GM23338 (cell line): ENCODE results near the gene ERC1.

Source experiments
- CREB1 ChIP-seq: fragments of 250-450 bp; sonication (Bioruptor Pico); IDR thresholded peaks from 2 replicates; pipeline ENCODE4 v1.5.0; 2020; ENCODE audit warnings: low read depth, mild to moderate bottlenecking, moderate library complexity
- CTCF ChIP-seq, 2 experiments: fragments of 200-600 bp in 1 of 2; sonication (generic) in 1 of 2; conservative IDR thresholded peaks; 2 replicates each; pipeline versions ENCODE4 v1.5.1 to v1.6.1; 2016 to 2017; ENCODE audit warnings: antibody characterized with exemption in 2 of 2, low read depth in 2 of 2, mild to moderate bottlenecking in 2 of 2, moderate library complexity in 1 of 2
- EZH2 ChIP-seq: fragments of 200-600 bp; sonication (generic); IDR thresholded peaks from one replicate; pipeline ENCODE4 v1.8.0; 2017; ENCODE audit warnings: antibody characterized with exemption, mild to moderate bottlenecking, low read depth; ENCODE audit not compliant: unreplicated experiment
- EZH2phosphoT487 ChIP-seq: fragments of 200-600 bp; sonication (generic); IDR thresholded peaks from one replicate; pipeline ENCODE4 v1.8.1; 2018; ENCODE audit warnings: antibody characterized with exemption; ENCODE audit not compliant: unreplicated experiment
- JUNB ChIP-seq: IDR thresholded peaks from one replicate; pipeline ENCODE4 v1.6.1; 2016; ENCODE audit warnings: antibody characterized with exemption; ENCODE audit not compliant: unreplicated experiment
- NANOG ChIP-seq: IDR thresholded peaks from 2 replicates; pipeline ENCODE4 v1.6.1; 2016; ENCODE audit warnings: antibody characterized with exemption, borderline replicate concordance
- POLR2AphosphoS5 ChIP-seq: IDR thresholded peaks from 2 replicates; pipeline ENCODE4 v1.6.1; 2016; ENCODE audit warnings: antibody characterized with exemption, low read depth
- REST ChIP-seq: IDR thresholded peaks from one replicate; pipeline ENCODE4 v1.6.1; 2018; ENCODE audit warnings: antibody characterized with exemption; ENCODE audit not compliant: unreplicated experiment
- STAT1 ChIP-seq: IDR thresholded peaks from one replicate; pipeline ENCODE4 v1.6.1; 2016; ENCODE audit warnings: antibody characterized with exemption; ENCODE audit not compliant: unreplicated experiment
- ZNF114 ChIP-seq: fragments of 250-450 bp; sonication (Bioruptor Pico); IDR thresholded peaks from 2 replicates; pipeline ENCODE4 v1.5.0; 2020; ENCODE audit warnings: mild to moderate bottlenecking, moderate library complexity
- ZNF331 ChIP-seq: fragments of 250-450 bp; sonication (Bioruptor Pico); IDR thresholded peaks from 2 replicates; pipeline ENCODE4 v1.5.0; 2020; ENCODE audit warnings: low read depth, mild to moderate bottlenecking, moderate library complexity
- TF ChIP-seq, protein P1 (sequence below): IDR thresholded peaks from 2 replicates; pipeline ENCODE4 v1.6.1; 2016; ENCODE audit warnings: antibody characterized with exemption

DNA sequence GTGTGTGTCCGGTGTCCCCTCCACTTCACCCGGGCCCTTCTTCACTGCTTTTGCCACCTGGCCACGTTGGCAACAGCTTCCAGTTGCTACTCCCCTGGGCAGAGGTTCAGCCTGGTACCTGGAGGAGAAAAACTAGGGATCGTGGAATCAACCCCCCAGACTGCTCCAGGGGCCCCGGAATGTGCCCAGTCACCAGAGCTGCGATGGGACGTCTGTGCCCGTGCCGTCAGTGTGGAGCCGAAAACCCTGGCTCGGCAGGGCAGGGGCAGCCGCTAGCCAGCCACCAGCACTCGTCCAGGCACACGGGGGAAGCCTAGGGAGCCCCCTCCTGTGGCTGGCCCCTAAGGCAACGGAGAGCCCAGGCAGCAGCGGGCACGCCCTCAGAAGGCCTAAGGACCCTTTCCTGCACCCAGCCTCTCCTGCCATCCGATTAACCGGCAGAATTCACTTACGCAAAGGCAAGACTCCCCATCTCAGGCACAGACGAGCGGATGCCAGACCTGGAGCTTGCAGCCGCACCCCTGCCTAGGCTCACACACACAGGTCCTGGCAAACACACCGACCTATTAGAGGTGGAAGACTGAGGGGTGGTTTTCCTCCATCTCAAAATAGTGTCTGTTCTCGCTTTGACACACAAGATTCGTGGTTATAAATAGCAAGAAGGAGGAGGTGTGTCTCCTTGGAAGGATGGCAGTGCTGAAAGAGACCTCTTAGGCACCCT is 540.8 kb downstream of the ERC1 start:
- TF ChIP-seq CTCF (conservative IDR thresholded peaks at IDR 0.05; ENCODE audit: low read depth in 2 of 2) (no peak), REST (no peak), CREB1 (CRISPR knock-in tag) (no peak), STAT1 (no peak), ZNF114 (CRISPR knock-in tag) (no peak), POLR2AphosphoS5 (no peak), EZH2phosphoT487 (no peak), EZH2 (peak; percentile 22), ZNF331 (no peak), JUNB (no peak), NANOG (no peak)
- TF ChIP-seq, protein P1, sequence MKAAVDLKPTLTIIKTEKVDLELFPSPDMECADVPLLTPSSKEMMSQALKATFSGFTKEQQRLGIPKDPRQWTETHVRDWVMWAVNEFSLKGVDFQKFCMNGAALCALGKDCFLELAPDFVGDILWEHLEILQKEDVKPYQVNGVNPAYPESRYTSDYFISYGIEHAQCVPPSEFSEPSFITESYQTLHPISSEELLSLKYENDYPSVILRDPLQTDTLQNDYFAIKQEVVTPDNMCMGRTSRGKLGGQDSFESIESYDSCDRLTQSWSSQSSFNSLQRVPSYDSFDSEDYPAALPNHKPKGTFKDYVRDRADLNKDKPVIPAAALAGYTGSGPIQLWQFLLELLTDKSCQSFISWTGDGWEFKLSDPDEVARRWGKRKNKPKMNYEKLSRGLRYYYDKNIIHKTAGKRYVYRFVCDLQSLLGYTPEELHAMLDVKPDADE, result no peak
